GM21529 (cell line): Measurements from ENCODE around the gene TAX1BP1.

ENCODE experiments used
- ATAC-seq: cut with Tn5 transposase; IDR thresholded peaks from one replicate; pipeline ENCODE4 v1.9.1; 2021; ENCODE audit not compliant: unreplicated experiment

The TAX1BP1 gene

DNA sequence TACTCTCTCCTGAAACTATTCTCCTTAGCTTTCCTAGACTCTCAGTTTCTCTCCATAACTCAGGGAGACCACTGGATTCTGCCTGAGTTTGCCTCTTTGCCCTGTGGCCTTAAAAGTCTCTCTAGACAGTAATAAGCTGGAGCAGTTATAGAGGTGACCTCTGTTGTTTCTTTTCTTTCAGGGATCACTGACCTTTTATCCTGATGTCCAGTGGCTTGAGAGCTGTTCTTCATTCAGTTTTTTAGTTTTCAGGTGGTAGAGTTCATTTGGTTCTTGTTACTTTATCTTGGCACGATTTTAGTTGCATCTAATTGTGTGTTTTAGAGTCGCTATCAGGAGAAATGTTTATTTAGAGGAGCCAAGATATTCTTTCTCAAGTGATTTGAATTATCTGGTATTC is 37.7 kb downstream of the TAX1BP1 start:
- ATAC-seq = no peak

DNA sequence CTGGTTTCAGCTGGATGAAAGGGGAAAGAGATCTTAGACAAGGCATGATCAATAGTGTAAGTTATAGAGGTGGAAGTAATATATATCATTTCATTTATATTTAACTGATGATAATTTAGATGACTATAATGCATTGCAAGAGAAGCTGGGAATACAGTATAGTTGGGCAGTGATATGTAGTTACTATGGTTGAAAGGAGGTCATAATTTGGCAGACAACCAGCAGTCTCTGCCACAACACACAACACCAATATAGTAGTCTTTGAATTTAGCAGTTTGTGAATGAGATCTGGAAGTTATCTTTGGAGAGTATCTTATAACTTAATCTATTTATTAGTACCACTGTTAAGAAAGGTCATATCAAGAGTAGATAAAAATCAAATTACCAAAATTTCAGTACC is 39.9 kb downstream of the TAX1BP1 start:
- ATAC-seq = no peak

DNA sequence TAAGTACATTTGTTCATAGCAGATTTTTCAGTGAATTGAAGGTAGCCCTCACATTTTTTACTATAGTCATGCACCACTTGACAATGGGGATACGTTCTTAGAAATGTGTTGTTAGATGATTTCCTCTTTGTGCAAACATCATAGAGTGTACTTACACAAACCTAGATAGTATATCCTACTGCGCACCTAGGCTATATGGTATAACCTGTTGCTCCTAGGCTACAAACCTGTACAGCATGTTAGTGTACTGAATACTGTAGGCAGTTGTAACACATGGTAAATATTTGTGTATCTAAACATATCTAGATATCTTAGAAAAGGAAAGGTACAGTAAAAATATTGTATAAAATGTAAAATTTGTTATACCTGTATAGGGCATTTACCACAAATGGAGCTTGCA is 41.2 kb downstream of the TAX1BP1 start:
- no peak for ATAC-seq

DNA sequence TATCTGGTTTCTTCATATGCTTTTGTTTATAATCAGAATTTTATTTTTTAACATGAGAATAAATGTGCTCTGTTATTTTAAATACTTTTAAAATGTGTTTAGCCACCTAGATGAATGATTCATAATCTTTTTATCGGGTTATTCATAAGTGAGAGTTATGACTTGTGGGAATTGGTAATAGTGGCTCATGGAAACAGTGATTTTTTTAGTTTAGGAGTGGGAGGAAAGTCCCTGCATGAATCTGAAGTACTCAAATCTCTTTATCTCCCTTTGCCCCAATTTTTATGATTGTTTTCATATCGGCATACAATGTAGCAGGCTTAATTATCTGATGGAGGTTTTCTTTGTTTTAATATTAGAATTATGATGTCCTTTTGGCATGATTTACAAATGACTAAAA is 42.9 kb downstream of the TAX1BP1 start:
- ATAC-seq = no peak

DNA sequence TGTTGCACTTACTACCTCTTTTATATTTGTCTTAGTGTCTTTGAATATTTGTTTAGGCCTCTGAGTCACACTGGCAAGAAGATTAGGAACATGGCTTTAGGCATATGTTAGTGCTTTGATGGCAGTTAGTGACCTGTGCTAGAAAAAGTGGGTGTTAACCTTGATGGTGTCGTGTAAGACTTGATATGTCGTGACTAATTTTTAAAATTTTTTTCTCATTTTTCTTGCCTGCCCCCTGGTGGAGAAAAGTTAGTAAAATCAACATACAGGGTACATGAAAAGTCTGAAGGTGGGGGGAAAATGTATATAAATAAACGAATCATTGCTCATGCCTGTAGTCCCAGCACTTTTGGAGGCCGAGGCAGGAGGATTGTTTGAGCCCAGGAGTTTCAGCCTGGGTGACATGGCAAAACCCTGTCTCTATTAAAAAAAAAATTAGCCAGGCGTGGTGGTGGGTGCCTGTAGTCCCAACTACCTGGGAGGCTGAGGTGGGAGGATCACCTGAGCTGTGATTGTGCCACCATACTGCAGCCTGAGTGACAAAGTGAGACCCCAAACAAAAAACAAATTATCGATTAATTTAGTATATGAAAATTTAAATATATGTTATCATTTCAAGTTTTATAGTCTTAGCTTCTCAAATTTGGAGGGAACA is 44.6 kb downstream of the TAX1BP1 start:
- ATAC-seq = no peak

DNA sequence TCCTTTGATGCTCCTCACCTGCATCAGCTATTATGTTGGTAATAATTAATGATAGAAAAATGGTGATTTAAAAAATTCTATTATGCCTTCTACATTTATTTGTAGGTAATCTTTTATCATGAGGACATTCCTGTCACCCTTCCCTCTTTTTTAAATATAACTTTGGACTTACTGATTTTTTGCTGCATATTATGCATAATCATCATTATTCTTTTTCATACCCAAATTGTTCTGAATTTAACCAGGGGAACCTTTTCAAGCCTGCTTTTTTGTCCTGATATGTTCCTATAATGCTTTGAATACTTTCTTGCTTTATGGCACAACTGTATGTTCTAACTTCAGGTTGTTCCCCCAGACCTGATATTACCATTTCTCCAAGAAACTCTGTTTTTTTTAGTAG is 48.5 kb downstream of the TAX1BP1 start:
- no peak for ATAC-seq

DNA sequence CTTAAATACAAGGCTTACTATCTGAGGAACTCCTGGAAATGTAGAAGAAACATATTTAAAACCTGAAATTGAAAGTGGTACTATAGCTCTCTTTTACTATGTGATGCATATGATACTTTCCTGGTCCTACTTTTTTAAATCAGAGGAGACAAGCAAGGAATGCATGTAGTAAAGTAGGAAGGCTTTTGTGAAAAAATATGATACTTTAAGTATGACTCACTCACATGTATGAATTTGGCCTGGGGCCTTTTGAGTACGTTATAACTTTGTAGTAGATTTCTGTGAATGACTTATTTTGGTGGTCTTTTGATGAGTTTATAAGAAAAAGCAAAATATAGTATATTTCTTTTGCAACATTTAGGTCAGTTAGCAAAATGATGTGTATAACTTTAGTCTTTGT is 53.8 kb downstream of the TAX1BP1 start:
- no peak for ATAC-seq

DNA sequence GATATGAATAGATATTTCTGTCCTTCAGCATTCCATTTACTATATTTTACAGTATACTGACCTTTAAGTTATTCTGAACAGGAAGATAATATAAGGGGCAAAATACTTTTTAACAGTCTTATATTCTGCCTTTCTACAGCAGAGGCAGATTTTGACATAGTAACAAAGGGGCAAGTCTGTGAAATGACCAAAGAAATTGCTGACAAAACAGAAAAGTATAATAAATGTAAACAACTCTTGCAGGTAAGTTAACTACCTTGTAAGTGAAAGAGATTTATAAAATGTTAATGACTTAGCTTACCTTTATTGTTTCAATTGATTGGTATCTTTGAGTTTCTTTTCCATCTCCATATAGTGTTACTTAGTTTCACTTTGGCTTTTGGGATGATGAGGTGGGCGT is 56.0 kb downstream of the TAX1BP1 start:
- no peak for ATAC-seq

DNA sequence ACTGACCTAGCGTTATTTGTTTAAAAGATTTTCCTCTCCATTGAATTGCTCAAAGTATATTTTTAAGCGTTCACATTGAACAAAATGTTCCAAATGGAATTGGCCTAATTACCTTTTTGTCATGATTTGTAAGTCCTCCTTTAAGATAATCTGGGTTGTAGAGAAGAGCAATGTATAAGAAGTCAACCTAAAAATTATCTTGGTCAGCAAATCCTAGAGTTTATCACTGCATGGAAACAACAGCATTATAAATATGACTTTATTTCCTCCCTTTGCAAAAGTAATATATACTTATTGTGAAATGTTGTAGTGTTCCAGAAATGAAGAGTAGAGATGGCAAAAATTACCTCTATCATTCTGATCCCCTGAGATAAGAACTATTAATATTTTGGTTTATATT is 59.2 kb downstream of the TAX1BP1 start:
- ATAC-seq = no peak

DNA sequence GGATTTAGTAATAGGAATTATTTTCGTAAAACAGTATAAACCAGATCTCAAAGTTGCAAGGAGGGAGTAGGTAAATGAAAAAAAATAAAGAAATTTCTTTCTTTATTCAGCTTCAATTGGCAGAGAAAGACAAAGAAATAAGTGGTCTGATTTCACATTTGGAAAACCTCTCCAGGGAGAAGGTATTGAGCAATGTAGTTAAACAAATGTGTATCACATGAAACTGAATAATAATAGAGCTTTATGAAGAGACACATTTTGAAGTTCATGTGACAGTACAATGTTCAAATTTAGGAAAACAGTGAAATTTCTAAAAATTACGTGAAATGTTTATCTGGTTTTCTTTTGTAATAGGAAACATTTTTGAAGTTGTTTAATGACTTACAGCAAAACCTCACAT is 63.0 kb downstream of the TAX1BP1 start:
- ATAC-seq = no peak

DNA sequence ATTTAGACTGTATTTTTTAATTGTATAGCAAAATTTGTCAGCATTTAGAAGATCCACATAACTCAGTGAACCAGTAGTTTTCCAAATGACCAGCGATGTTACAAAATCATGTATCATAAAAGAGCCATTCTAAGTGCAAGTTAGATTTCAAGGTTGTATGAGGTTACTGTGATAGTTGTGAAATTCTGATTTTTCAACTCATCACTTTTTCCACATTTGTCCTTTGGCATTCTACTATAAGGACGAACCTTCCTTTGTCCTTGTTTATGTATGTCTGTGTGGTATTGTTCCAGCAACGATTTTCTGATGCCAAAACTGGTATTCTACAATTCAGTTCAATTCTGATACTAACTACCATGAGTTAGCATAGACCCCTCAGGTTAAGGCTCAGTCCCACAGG is 64.2 kb downstream of the TAX1BP1 start:
- no peak for ATAC-seq

DNA sequence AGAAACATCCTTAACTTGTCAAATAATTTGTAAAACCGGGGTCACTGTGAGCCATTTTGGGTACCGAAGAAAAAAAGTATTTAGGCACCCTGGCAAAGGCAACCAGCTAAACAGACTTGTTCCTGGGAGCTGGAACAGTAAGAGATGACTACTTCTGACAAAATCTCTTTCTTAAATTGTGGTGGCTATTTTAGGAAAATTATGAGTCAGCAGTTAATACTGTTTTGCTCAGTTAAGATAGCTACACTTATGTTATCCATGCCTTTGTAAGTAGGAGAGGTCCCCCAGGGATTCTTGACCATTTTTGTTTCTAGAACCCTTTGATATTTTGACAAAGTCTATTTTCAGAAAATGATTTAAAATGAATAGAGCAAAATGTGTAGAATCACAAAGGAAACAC is 68.7 kb downstream of the TAX1BP1 start:
- no peak for ATAC-seq

DNA sequence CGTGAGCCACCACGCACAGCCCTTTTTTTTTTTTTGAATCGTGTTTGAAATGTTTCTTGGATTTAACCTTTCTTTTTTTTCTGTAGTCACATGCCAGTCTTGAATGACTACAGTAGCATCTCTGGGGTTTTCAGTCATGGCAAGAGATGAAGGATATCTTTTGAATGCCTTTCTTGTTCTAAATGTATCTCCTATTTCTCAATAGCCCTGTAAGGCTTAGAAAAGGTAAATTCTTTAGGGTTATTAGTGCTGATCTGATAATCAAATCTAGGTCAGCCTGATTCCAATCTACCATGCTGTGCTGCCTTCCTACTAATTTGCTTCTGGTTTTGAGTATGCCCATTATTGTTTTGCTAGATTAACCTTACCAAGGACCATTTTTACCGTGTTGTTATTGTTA is 70.2 kb downstream of the TAX1BP1 start:
- no peak for ATAC-seq

DNA sequence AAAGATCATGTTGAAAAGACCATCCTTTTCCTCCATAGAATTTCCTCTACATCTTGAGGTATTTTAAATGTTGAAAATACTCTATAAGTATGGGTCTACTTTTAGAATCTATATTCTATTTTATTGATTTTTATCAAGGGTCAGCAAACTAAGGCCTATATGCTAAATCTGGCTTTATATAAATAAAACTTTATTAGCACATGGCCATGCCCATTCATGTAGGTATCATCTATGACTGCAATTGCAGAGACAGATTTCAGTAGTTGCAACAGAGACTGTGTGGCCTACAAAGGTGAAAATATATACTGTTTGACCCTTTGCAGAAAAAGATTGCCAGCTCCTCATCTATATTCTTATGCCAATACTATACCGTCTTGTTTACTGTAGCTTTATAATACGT is 72.7 kb downstream of the TAX1BP1 start:
- no peak for ATAC-seq

DNA sequence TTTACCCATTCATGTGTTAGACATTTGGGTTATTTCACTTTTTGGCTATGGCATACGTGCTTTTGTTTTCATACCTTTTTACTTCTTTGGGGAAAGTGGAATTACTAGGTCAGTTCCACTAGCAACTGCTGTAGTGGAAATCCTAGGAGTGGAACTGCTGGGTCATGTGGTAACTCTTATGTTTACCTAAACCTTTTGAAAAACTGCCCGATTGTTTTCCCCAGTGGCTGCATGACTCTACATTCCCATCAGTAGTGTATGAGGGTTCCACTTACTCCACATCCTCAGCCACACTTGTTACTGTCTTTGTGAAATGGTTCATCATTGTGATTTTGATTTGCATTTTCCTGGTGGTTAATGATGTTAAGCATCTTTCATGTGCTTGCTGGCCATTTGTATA is 82.3 kb downstream of the TAX1BP1 start:
- no peak for ATAC-seq

DNA sequence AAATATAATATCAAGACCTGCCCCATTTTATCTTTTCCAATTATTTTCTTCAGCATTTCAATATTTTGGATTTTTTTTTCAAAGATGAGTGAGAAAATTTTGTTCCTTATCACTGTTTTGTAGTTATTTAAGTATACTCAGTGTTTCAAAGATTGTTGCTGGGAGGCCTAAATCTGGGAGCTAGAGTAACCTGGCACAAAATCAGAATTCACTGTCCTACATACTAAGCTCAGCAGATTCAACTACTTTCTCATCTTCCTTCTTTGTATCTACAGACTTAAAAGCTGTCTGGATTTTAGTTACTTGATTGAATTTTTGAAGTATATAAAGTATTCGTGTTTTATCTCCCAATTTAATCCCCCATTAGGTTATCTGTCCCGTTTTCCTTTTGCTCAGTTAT is 85.9 kb downstream of the TAX1BP1 start:
- no peak for ATAC-seq

DNA sequence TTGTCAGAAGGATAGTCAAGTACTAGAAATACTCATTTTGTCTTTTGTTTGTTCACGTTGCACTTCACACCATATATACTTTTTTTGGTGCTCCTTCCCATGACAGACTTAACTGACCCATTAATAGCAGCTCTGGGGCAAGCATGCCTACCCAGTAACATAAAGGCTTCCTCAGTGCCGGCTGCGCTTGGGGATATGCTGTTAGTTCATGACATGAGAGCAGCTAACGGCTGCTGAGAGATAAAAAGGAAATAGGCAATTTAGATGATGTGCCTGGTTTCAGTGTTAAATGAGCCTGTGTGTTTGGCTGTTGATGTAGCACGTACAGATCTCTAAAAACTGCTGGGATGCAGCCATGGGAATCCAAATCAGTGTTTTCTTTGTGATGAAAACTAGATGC is 86.4 kb downstream of the TAX1BP1 start:
- no peak for ATAC-seq

DNA sequence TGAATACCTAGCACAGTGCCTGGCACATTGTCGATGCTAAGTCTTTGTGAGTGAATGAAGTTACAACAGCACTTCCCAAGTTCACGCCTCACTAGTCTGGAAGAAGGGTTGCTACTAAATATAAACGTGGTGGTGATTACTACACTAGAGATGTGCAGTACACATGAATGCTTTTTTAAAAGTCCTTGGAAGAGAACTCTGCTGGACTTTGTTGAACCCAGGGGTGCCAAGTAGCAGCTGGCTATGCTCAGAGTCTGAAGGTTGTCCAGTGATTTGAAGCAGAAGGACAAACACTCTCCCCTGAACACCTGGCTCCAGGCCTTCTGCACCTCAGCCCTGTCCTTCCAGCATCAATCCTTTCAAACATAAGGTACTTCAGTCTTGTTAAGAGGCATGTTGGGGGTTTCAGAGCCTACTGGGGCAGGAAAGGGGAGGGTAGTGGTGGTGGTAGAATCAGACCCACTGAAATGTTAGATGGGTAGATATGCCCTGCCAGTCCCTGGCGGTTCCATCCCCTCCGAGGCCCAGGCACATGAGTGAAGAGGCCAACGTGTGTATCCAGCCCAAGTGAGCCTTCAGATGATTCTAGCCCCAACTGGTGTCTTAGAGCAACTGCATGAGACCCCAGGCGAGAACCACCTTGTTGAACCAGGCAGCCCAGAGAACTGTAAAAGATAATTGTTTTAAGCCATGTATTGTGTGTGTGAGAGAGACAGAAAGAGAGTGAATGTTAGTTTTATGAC is 94.4 kb downstream of the TAX1BP1 start:
- no peak for ATAC-seq

DNA sequence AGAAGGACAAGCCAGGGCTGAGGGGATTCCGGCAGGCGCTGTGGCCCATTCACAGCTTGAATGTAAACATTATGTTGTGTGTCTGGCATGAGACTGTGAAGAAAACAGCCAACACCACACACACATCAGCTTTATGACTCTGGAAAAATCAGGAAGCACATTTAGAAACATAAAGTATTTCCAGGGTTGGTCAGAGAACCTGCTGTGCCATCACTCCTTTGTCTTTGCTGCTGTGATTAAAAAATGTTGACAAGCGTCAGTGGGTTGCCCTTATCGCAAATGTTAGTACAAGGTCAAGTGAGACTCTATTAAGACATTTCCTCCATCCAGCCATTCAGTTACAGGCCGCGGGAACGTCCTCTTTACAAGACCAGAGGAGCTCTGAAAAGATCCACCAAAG is 95.4 kb downstream of the TAX1BP1 start:
- ATAC-seq = no peak

DNA sequence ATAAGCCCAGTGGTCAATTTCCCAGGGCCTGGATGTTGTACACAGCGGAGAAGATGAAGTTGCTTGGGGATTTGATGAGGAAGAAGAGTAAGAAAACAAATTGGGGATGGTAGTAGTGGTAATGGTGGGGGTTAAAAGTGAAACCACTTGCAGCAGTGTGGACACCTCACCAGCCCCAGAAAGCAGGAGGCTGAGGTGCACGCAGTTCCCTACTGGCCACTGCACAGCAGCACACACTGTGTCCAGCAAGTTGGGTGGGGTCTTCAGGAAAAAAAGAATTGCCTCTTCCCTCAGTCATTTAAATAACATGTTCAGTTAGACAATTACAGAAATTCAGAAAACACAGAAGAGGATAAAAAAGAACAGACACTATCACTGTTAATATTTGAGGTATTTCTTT is 96.6 kb downstream of the TAX1BP1 start:
- no peak for ATAC-seq

DNA sequence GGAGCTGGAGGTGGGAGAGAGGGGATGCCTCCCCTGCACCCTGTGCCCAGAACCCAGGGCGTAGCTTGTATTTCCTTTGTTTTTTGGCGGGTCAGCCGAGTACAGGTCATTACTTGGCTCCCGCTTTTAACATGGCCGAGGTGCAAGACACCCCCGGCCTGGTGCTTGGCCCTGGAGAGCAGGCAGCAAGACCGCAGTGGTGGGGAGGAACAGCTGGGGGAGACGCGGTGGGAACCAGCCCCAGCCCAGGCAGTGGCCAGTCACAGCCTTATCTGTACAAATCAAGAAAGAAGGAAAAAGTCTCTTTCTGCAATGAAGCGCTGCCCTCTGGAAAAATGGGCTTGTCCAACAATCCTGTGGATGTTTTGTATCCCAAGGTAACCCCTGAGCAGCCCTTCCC is 99.1 kb downstream of the TAX1BP1 start:
- no peak for ATAC-seq

DNA sequence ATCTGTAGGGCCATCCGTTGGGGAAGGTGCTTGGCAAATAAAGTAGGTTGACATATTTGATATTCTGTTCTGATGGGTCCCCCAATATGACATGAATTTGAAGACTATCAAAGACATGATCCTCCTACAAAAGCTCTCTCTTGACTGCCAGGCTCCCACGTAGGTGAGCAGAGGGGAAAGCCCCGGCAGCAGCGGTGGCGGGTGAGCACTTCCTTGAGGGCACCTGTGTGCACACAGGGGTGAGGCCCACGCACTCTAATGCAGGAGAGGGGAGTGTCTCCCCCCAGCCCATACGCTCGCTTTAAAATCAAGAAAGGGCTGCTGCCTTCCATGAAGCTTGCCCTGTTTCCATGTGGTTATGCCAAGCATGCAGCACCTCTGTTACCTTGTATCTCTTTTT is 100.4 kb downstream of the TAX1BP1 start:
- ATAC-seq = no peak

DNA sequence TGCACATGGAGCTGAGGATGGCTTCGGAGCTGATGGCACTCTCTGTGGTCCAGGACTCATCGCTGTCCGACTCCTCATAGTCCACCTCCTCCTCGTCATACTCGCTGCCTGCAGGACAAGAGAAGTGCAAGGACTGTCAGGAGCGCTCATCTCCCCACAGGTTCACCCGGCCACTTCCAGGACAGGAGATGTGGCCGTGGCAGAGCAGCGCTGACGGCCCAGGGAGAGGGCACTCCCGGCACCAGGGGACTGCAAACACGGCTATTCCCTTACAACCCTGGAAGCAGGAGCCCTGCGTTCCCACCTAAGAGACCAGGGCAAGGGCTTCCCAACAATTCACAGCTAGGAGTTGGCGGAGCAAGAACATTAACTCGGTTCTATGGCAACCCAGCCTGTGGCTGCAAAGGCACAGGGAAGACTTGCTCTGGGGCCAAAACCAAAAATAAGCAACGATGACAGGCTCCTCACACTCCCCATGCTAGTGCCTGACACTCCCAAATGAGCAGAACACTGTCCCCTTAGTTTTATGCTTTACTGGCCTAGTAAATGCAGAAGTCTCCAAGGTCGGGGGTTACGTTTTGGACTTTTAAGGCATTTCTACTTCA is 100.9 kb downstream of the TAX1BP1 start:
- no peak for ATAC-seq
